Measurements from ENCODE around the gene LAMA2.

GRCh38 chr6:129360682-129360955 is 477.7 kb downstream of the LAMA2 start:
- no peak for TF ChIP-seq CTCF (IDR thresholded peaks at IDR 0.05; ENCODE audit: low read length)
- TF ChIP-seq EZH2phosphoT487 (IDR thresholded peaks at IDR 0.05; ENCODE audit: low read length) = no peak
